ENCODE data around the gene ATRAID. TPM values are rescaled to one million over a fixed set of nuclear protein-coding genes. Genes with fewer than 3 reads are reported as not detected.

The ATRAID gene
- total RNA-seq, 1 experiment from 2014 or later: 108 TPM

DNA sequence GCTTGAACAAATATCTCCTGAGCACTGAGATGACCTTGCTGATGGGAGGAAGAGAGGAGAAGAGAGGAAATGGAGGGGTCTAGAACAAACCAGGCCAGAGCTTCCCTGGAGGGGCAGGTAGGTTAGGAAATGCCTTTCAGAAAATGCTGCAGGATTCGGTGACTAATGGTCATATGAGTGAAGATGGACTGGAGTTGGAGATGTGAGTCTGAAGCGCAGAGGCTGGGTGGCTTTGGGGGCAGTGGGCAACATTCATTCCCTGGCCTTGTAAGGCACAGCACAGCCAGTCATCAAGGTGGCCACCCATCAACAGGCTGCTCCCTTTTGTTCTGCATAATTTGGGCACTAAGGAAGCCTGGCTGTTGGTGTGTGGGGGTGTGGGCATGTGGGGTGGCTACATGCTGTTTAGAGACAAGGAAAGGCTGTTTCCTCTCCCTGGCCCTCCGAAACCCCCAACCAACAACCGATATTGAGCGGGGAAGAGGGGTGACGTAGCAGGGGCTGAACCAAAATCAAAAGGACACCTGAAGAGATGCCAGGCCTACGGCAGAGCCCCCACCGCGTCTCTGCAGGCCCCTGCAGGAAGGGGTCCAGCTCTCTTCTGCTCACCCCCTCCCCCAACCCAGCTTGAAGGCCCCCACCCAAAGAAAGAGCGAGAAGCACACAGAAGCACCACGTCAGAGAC is 49.5 kb downstream of the ATRAID start:
- Histone ChIP-seq H3K23ac (ENCODE audit: insufficient read length, low read depth, low read length) (no peak overlapping the region), H3K9ac (ENCODE audit: extremely low read depth, insufficient read length, low read length) (no peak overlapping the region), H3K27me3 (ENCODE audit: insufficient read depth, low read length) (peaks cover 36% of the 10 kb centered on the region; the same call in 1 of the 2 replicates), H3K27ac (ENCODE audit: insufficient read length, low read depth, low read length) (no peak overlapping the region), H3K56ac (ENCODE audit: insufficient read length, low read depth, low read length) (no peak overlapping the region), H4K8ac (replicated peaks; ENCODE audit: insufficient read length, low read depth, low read length) (no peak overlapping the region), H4K5ac (ENCODE audit: insufficient read length, low read depth, low read length) (no peak overlapping the region), H2BK20ac (ENCODE audit: low read depth, low read length, poor library complexity, severe bottlenecking) (no peak overlapping the region), H4K20me1 (ENCODE audit: control insufficient read depth, insufficient read depth, insufficient read length) (no peaks in the 10 kb centered on the region), H3K4ac (ENCODE audit: low read depth, low read length) (no peak overlapping the region), H3K14ac (ENCODE audit: insufficient read depth, low read length) (no peak overlapping the region), H3K79me2 (ENCODE audit: insufficient read depth, low read length) (no peaks in the 10 kb centered on the region), H3K4me2 (ENCODE audit: insufficient read depth, insufficient read length, low read length) (peak overlapping the region; percentile 46), H3K79me1 (ENCODE audit: insufficient read depth, low read depth, low read length, poor library complexity, severe bottlenecking) (no peaks in the 10 kb centered on the region), H4K91ac (ENCODE audit: insufficient read length, low read depth, low read length) (no peak overlapping the region), H3K9me3 (ENCODE audit: control insufficient read depth, low read depth, low read length) (no peaks in the 10 kb centered on the region), H2BK120ac (ENCODE audit: low read depth, low read length, poor library complexity, severe bottlenecking) (no peak overlapping the region), H2AFZ (ENCODE audit: low read length) (no peak overlapping the region), H3K4me1 (ENCODE audit: insufficient read depth, low read length) (no peaks in the 10 kb centered on the region; the same call in 1 of the 2 replicates), H2BK12ac (ENCODE audit: insufficient read length, low read depth, low read length) (no peak overlapping the region), H2AK5ac (ENCODE audit: insufficient read length, low read length) (no peak overlapping the region), H3T11ph (ENCODE audit: low read length) (no peak overlapping the region), H2BK5ac (ENCODE audit: insufficient read length, low read length) (no peak overlapping the region), H3K23me2 (ENCODE audit: insufficient read length, low read depth, low read length, poor library complexity, severe bottlenecking) (peaks cover 20% of the 10 kb centered on the region), H2BK15ac (ENCODE audit: low read depth, low read length) (no peak overlapping the region), H3K18ac (ENCODE audit: insufficient read length, low read depth, low read length) (no peak overlapping the region)
- H3K27me3 Mint-ChIP-seq (ENCODE audit: low read depth): peaks cover 54% of the 10 kb centered on the region
- H3K4me3 Mint-ChIP-seq: peak overlapping the region; percentile 58 to 88
- H3K36me3 Mint-ChIP-seq (ENCODE audit: insufficient read depth in 1 of 3, low read depth in 3 of 3): no peaks in the 10 kb centered on the region; a peak in 2 of 7 replicates
- no peaks in the 10 kb centered on the region; a peak in 2 of 5 replicates for H3K9me3 Mint-ChIP-seq
- H3K27ac Mint-ChIP-seq: no peak overlapping the region
- TF ChIP-seq, protein P1, sequence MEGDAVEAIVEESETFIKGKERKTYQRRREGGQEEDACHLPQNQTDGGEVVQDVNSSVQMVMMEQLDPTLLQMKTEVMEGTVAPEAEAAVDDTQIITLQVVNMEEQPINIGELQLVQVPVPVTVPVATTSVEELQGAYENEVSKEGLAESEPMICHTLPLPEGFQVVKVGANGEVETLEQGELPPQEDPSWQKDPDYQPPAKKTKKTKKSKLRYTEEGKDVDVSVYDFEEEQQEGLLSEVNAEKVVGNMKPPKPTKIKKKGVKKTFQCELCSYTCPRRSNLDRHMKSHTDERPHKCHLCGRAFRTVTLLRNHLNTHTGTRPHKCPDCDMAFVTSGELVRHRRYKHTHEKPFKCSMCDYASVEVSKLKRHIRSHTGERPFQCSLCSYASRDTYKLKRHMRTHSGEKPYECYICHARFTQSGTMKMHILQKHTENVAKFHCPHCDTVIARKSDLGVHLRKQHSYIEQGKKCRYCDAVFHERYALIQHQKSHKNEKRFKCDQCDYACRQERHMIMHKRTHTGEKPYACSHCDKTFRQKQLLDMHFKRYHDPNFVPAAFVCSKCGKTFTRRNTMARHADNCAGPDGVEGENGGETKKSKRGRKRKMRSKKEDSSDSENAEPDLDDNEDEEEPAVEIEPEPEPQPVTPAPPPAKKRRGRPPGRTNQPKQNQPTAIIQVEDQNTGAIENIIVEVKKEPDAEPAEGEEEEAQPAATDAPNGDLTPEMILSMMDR (conservative IDR thresholded peaks at IDR 0.05): no peak
- no CpG with 5 or more reads among the region's 11 CpGs for WGBS (ENCODE audit: extremely low coverage, insufficient read length, low lambda C conversion rate)
- H3K4me1 Mint-ChIP-seq: peaks cover 27 to 29% of the 10 kb centered on the region in 2 experiments
- no peak for DNase-seq
